Breast epithelium (tissue), 4 donors: ENCODE data around the gene LRP3. TPM values are rescaled to one million over a fixed set of nuclear protein-coding genes. Genes with fewer than 3 reads are reported as not detected.

Experiments used
- DNase-seq, 2 donors: peaks; one replicate each; pipeline ENCODE4 v3.0.0-alpha.2; 2019; ENCODE audit warnings: low spot score in 2 of 2
- H3K27ac ChIP-seq, 2 donors: fragments of 200-600 bp; sonication (generic) in 1 of 2; one replicate each; pipeline ENCODE4 v1.5.1; 2016 to 2019; ENCODE audit warnings: mild to moderate bottlenecking in 1 of 2
- H3K27me3 ChIP-seq, 2 donors: fragments of 200-600 bp; sonication (generic) in 1 of 2; one replicate each; pipeline versions ENCODE4 v1.5.1 to v1.6.0; 2017 to 2019; ENCODE audit warnings: control low read depth in 1 of 2, mild to moderate bottlenecking in 1 of 2
- H3K36me3 ChIP-seq: fragments of 200-600 bp; one replicate; pipeline ENCODE4 v1.5.1; 2019
- H3K4me1 ChIP-seq, 2 donors: fragments of 200-600 bp; sonication (generic); one replicate each; pipeline ENCODE4 v1.5.1; 2016 to 2019; ENCODE audit warnings: control low read depth in 1 of 2
- H3K4me3 ChIP-seq, 3 donors: fragments of 200-600 bp; sonication (generic); 1 replicate in 2 of 3; 2 replicates in 1 of 3; pipeline ENCODE4 v1.5.1; 2016 to 2019; ENCODE audit warnings: mild to moderate bottlenecking in 3 of 3, moderate library complexity in 2 of 3
- H3K9me3 ChIP-seq, 2 donors: fragments of 200-600 bp; sonication (generic) in 1 of 2; one replicate each; pipeline ENCODE4 v1.5.1; 2016 to 2019; ENCODE audit warnings: control low read depth in 1 of 2
- POLR2A ChIP-seq: fragments of 450-650 bp; IDR thresholded peaks from one replicate; pipeline ENCODE4 v1.6.1; 2016; ENCODE audit warnings: antibody characterized with exemption, mild to moderate bottlenecking, moderate library complexity
- POLR2AphosphoS5 ChIP-seq, 3 donors: sonication (generic); formaldehyde crosslinking; IDR thresholded peaks; one replicate each; pipeline ENCODE4 v1.6.1; 2017; ENCODE audit warnings: antibody characterized with exemption in 3 of 3
- intact Hi-C: fragments of 100-400 bp; cut with DNase I; formaldehyde crosslinking; loops from one replicate; pipeline ENCODE4 v1.15.1; 2023; ENCODE audit warnings: low total_unique reads
- total RNA-seq, 3 donors: library from RNA; depleted of rRNA; stranded (reverse); fragments of >200 nt; gene quantifications; one replicate each; pipeline ENCODE4 v1.1.0, GENCODE V29; 2016
- TF ChIP-seq, protein P1 (sequence below), 3 donors: fragments of 450-650 bp; IDR thresholded peaks; one replicate each; pipeline ENCODE4 v1.5.1; 2016 to 2017; ENCODE audit warnings: antibody characterized with exemption in 3 of 3, mild to moderate bottlenecking in 3 of 3, moderate library complexity in 3 of 3

Gene LRP3
- total RNA-seq, 3 donors from 2014 or later = 15.1 to 29.5 (median 23.8) TPM

DNA sequence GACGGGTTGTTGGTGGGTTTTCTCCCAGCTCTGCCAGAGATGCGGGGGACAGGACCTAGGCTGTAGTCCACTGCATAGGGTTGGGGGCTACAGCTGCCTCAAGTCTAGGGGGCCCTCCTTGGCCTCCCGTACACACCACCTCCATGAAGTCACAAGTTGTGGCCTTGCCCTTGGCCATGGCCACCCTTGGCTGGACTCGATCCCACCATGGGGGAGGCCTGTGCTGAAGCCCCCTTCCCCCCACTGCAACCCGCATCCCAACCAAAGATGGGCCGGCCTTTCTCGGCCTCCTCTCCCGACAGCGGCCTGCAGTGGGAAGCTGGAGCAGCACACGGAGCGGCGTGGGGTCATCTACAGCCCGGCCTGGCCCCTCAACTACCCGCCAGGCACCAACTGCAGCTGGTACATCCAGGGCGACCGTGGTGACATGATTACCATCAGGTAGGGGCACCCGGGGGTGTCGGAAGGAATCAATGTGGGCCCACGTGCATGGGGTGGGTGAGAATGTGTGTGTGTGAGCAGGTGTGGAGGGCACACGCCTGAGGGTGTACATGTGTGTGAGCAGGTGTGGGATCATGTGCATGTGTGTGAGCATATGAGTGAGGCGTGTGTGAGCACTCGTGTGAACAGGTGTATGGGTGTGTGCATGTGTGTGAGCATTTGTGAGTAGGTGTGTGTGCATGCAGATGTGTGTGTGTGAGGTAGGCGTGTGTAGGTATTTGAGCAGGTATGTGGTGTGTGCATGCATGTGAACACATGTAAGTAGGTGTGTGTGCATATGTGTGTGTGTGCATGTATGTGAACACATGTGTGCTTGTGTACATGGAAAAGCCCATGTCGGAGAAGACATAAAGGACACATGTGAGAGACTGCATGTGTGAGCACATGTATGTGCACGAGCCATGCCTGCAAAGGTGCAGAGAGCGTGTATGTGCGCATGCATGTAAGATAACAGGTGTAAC, 8.7 kb downstream of the LRP3 start:
- H3K9me3 ChIP-seq = no peaks in the 10 kb centered on the region
- no peak overlapping the region for H3K27ac ChIP-seq
- DNase-seq = no peak
- no peaks in the 10 kb centered on the region for H3K4me1 ChIP-seq
- no peaks in the 10 kb centered on the region for H3K27me3 ChIP-seq
- no peaks in the 10 kb centered on the region for H3K36me3 ChIP-seq
- H3K4me3 ChIP-seq = no peak overlapping the region
- no peak for TF ChIP-seq POLR2AphosphoS5 (IDR thresholded peaks at IDR 0.05)
- no peak for TF ChIP-seq POLR2A
- TF ChIP-seq, protein P1, sequence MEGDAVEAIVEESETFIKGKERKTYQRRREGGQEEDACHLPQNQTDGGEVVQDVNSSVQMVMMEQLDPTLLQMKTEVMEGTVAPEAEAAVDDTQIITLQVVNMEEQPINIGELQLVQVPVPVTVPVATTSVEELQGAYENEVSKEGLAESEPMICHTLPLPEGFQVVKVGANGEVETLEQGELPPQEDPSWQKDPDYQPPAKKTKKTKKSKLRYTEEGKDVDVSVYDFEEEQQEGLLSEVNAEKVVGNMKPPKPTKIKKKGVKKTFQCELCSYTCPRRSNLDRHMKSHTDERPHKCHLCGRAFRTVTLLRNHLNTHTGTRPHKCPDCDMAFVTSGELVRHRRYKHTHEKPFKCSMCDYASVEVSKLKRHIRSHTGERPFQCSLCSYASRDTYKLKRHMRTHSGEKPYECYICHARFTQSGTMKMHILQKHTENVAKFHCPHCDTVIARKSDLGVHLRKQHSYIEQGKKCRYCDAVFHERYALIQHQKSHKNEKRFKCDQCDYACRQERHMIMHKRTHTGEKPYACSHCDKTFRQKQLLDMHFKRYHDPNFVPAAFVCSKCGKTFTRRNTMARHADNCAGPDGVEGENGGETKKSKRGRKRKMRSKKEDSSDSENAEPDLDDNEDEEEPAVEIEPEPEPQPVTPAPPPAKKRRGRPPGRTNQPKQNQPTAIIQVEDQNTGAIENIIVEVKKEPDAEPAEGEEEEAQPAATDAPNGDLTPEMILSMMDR (IDR thresholded peaks at IDR 0.05) = no peak
- intact Hi-C loops = no loop called here

DNA sequence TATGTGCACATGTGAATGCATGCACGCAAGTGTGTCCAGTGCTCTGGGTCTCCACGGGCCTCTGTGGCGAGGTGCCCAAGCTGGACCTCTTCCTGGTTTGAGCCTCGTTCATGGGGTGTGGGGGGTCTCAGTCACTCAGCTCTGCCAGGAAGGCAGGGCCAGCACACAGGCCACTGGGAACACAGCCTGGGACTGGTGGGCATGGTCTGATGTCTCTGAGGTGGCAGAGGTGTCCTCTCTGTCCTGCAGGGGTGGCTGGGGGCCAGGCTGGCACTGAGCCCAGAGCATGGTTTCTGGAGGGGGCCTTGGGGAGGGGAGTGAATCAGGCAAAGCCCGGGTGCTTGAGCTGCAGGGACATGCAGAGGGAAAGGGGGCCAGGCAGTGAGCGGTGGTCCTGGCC, 9.4 kb downstream of the LRP3 start:
- no peak for DNase-seq
- no peaks in the 10 kb centered on the region for H3K4me1 ChIP-seq
- no peaks in the 10 kb centered on the region for H3K27me3 ChIP-seq
- no peaks in the 10 kb centered on the region for H3K36me3 ChIP-seq
- H3K27ac ChIP-seq = no peak overlapping the region
- TF ChIP-seq POLR2A (no peak), POLR2AphosphoS5 (IDR thresholded peaks at IDR 0.05) (no peak)
- TF ChIP-seq, protein P1 (IDR thresholded peaks at IDR 0.05) = no peak
- no peak overlapping the region for H3K4me3 ChIP-seq
- H3K9me3 ChIP-seq = no peaks in the 10 kb centered on the region
- intact Hi-C loops = no loop called here

DNA sequence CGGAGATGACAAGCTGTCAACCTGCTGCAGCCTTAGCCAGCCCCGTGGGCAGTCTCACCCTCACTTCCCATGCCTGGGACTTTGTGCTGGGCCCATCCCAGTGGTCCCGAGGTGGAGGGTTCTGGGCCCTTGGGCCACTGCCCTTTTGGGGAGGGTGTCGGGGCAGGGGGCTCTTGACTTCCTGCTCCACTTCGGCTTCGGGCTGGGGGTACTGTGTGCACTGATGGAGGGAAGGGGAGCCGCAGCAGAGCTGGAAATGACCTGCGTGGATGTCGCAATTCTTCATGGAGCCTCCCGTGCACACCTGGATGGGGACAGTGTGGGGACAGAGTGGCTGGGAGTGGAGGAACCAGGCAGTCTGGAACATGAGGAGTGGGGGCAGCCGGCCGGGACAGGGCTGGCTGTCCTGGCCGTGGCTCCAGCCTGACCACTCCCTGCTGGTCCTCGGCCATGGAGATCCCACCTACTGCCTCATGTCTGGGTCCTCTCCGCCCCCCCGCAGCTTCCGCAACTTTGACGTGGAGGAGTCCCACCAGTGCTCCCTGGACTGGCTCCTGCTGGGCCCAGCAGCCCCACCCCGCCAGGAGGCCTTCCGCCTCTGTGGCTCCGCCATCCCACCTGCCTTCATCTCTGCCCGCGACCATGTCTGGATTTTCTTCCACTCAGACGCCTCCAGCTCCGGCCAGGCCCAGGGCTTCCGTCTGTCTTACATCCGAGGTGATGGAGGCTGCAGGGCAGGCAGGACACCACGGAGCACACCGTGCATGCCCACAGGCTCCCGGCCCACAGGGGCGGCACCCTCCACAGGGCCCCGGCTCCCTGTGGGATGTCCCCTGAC, 10.2 kb downstream of the LRP3 start:
- Histone ChIP-seq H3K27me3 (no peaks in the 10 kb centered on the region), H3K4me1 (no peaks in the 10 kb centered on the region), H3K36me3 (no peaks in the 10 kb centered on the region), H3K9me3 (no peaks in the 10 kb centered on the region), H3K4me3 (no peak overlapping the region), H3K27ac (no peak overlapping the region)
- TF ChIP-seq POLR2AphosphoS5 (IDR thresholded peaks at IDR 0.05) = no peak
- no peak for TF ChIP-seq POLR2A
- TF ChIP-seq, protein P1 (IDR thresholded peaks at IDR 0.05) = no peak
- intact Hi-C loops = no loop called here
- DNase-seq = no peak

DNA sequence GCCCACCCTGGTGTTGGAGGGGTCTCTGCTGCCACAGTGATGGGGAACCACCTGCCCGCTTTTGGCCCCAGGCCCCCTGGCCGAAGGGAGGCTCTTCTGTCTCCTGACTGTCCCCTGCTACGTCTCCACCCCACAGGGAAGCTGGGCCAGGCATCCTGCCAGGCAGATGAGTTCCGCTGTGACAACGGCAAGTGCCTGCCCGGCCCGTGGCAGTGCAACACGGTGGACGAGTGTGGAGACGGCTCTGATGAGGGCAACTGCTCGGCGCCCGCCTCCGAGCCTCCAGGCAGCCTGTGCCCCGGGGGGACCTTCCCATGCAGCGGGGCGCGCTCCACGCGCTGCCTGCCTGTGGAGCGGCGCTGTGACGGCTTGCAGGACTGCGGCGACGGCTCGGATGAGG, 11.0 kb downstream of the LRP3 start:
- Histone ChIP-seq H3K36me3 (no peaks in the 10 kb centered on the region), H3K27me3 (no peaks in the 10 kb centered on the region), H3K4me3 (no peak overlapping the region), H3K4me1 (no peaks in the 10 kb centered on the region), H3K9me3 (no peaks in the 10 kb centered on the region), H3K27ac (no peak overlapping the region)
- no peak for DNase-seq
- intact Hi-C loops = no loop called here
- TF ChIP-seq POLR2AphosphoS5 (IDR thresholded peaks at IDR 0.05) = no peak
- no peak for TF ChIP-seq POLR2A
- TF ChIP-seq, protein P1 (IDR thresholded peaks at IDR 0.05) = no peak
